ENCODE results near the gene CAMSAP1.

Gene CAMSAP1

GRCh38 chr9:135772702-135773493 is 134.4 kb downstream of the CAMSAP1 start:
- Histone ChIP-seq H3K36me3 (ENCODE audit: insufficient read depth, low read length) (no peaks in the 10 kb centered on the region), H3K4me1 (ENCODE audit: insufficient read depth, low read length) (no peaks in the 10 kb centered on the region), H3K27me3 (ENCODE audit: insufficient read depth, low read length) (peaks cover 4% of the 10 kb centered on the region), H3K4me3 (ENCODE audit: low read length) (no peak overlapping the region), H2AFZ (ENCODE audit: low read depth, low read length) (no peak overlapping the region), H3K9me3 (ENCODE audit: low read length) (peaks cover 3% of the 10 kb centered on the region)

- no peaks in the 10 kb centered on the region for H3K4me1 ChIP-seq (ENCODE audit: insufficient read depth, low read length)
- H3K4me3 ChIP-seq (ENCODE audit: low read length), result no peak overlapping the region
- H3K36me3 ChIP-seq (ENCODE audit: insufficient read depth, low read length), result no peaks in the 10 kb centered on the region
- no peak overlapping the region for H2AFZ ChIP-seq (ENCODE audit: low read depth, low read length)
- H3K9me3 ChIP-seq (ENCODE audit: low read length), result peaks cover 3% of the 10 kb centered on the region
- H3K27me3 ChIP-seq (ENCODE audit: insufficient read depth, low read length), result peaks cover 4% of the 10 kb centered on the region
Observed at GRCh38 chr9:135772056-135772646, 135.2 kb downstream of the CAMSAP1 start.

GRCh38 chr9:135771401-135772051 is 135.8 kb downstream of the CAMSAP1 start:
- Histone ChIP-seq H2AFZ (ENCODE audit: low read depth, low read length) (no peak overlapping the region), H3K9me3 (ENCODE audit: low read length) (peaks cover 3% of the 10 kb centered on the region), H3K36me3 (ENCODE audit: insufficient read depth, low read length) (no peaks in the 10 kb centered on the region), H3K27me3 (ENCODE audit: insufficient read depth, low read length) (peaks cover 4% of the 10 kb centered on the region), H3K4me3 (ENCODE audit: low read length) (no peak overlapping the region), H3K4me1 (ENCODE audit: insufficient read depth, low read length) (no peaks in the 10 kb centered on the region)

GRCh38 chr9:135770771-135771170 is 136.6 kb downstream of the CAMSAP1 start:
- H3K27me3 ChIP-seq (ENCODE audit: insufficient read depth, low read length), result peaks cover 4% of the 10 kb centered on the region
- H3K36me3 ChIP-seq (ENCODE audit: insufficient read depth, low read length), result no peaks in the 10 kb centered on the region
- no peaks in the 10 kb centered on the region for H3K4me1 ChIP-seq (ENCODE audit: insufficient read depth, low read length)
- H3K4me3 ChIP-seq (ENCODE audit: low read length), result no peak overlapping the region
- peaks cover 6% of the 10 kb centered on the region for H3K9me3 ChIP-seq (ENCODE audit: low read length)
- no peak overlapping the region for H2AFZ ChIP-seq (ENCODE audit: low read depth, low read length)

- Histone ChIP-seq H3K27me3 (ENCODE audit: insufficient read depth, low read length) (peaks cover 4% of the 10 kb centered on the region), H3K4me1 (ENCODE audit: insufficient read depth, low read length) (no peaks in the 10 kb centered on the region), H2AFZ (ENCODE audit: low read depth, low read length) (no peak overlapping the region), H3K9me3 (ENCODE audit: low read length) (peaks cover 7% of the 10 kb centered on the region), H3K36me3 (ENCODE audit: insufficient read depth, low read length) (no peaks in the 10 kb centered on the region), H3K4me3 (ENCODE audit: low read length) (no peak overlapping the region)
Observed at GRCh38 chr9:135770203-135770535, 137.2 kb downstream of the CAMSAP1 start.

GRCh38 chr9:135769489-135770202 is 137.7 kb downstream of the CAMSAP1 start:
- Histone ChIP-seq H3K27me3 (ENCODE audit: insufficient read depth, low read length) (peaks cover 4% of the 10 kb centered on the region), H3K9me3 (ENCODE audit: low read length) (peaks cover 7% of the 10 kb centered on the region), H3K4me1 (ENCODE audit: insufficient read depth, low read length) (no peaks in the 10 kb centered on the region), H2AFZ (ENCODE audit: low read depth, low read length) (no peak overlapping the region), H3K4me3 (ENCODE audit: low read length) (no peak overlapping the region), H3K36me3 (ENCODE audit: insufficient read depth, low read length) (no peaks in the 10 kb centered on the region)

GRCh38 chr9:135768516-135769218 is 138.7 kb downstream of the CAMSAP1 start:
- peaks cover 7% of the 10 kb centered on the region for H3K9me3 ChIP-seq (ENCODE audit: low read length)

GRCh38 chr9:135766707-135767106 is 140.6 kb downstream of the CAMSAP1 start:
- no peaks in the 10 kb centered on the region for H3K27me3 ChIP-seq (ENCODE audit: insufficient read depth, low read length)
- peaks cover 7% of the 10 kb centered on the region for H3K9me3 ChIP-seq (ENCODE audit: low read length)
- H3K36me3 ChIP-seq (ENCODE audit: insufficient read depth, low read length), result no peaks in the 10 kb centered on the region
- H3K4me3 ChIP-seq (ENCODE audit: low read length), result no peak overlapping the region
- H2AFZ ChIP-seq (ENCODE audit: low read depth, low read length), result no peak overlapping the region
- no peaks in the 10 kb centered on the region for H3K4me1 ChIP-seq (ENCODE audit: insufficient read depth, low read length)

More at GRCh38 chr9:135768516-135769218, 138.7 kb downstream of the CAMSAP1 start:
- no peak overlapping the region for H2AFZ ChIP-seq (ENCODE audit: low read depth, low read length)
- no peaks in the 10 kb centered on the region for H3K36me3 ChIP-seq (ENCODE audit: insufficient read depth, low read length)
- no peaks in the 10 kb centered on the region for H3K4me1 ChIP-seq (ENCODE audit: insufficient read depth, low read length)
- peaks cover 4% of the 10 kb centered on the region for H3K27me3 ChIP-seq (ENCODE audit: insufficient read depth, low read length)
- H3K4me3 ChIP-seq (ENCODE audit: low read length), result no peak overlapping the region

GRCh38 chr9:135766251-135766650 is 141.1 kb downstream of the CAMSAP1 start:
- H3K27me3 ChIP-seq (ENCODE audit: insufficient read depth, low read length), result no peaks in the 10 kb centered on the region
- peaks cover 7% of the 10 kb centered on the region for H3K9me3 ChIP-seq (ENCODE audit: low read length)
- no peak overlapping the region for H3K4me3 ChIP-seq (ENCODE audit: low read length)
- H3K4me1 ChIP-seq (ENCODE audit: insufficient read depth, low read length), result no peaks in the 10 kb centered on the region
- no peak overlapping the region for H2AFZ ChIP-seq (ENCODE audit: low read depth, low read length)
- no peaks in the 10 kb centered on the region for H3K36me3 ChIP-seq (ENCODE audit: insufficient read depth, low read length)

GRCh38 chr9:135765416-135765815 is 141.9 kb downstream of the CAMSAP1 start:
- H3K9me3 ChIP-seq (ENCODE audit: low read length), result peaks cover 7% of the 10 kb centered on the region
- H3K4me1 ChIP-seq (ENCODE audit: insufficient read depth, low read length), result no peaks in the 10 kb centered on the region
- no peak overlapping the region for H3K4me3 ChIP-seq (ENCODE audit: low read length)
- H2AFZ ChIP-seq (ENCODE audit: low read depth, low read length), result no peak overlapping the region
- no peaks in the 10 kb centered on the region for H3K27me3 ChIP-seq (ENCODE audit: insufficient read depth, low read length)
- H3K36me3 ChIP-seq (ENCODE audit: insufficient read depth, low read length), result no peaks in the 10 kb centered on the region

- H3K36me3 ChIP-seq (ENCODE audit: insufficient read depth, low read length), result no peaks in the 10 kb centered on the region
- no peak overlapping the region for H2AFZ ChIP-seq (ENCODE audit: low read depth, low read length)
- H3K9me3 ChIP-seq (ENCODE audit: low read length), result peaks cover 7% of the 10 kb centered on the region
- H3K4me3 ChIP-seq (ENCODE audit: low read length), result no peak overlapping the region
- no peaks in the 10 kb centered on the region for H3K4me1 ChIP-seq (ENCODE audit: insufficient read depth, low read length)
- H3K27me3 ChIP-seq (ENCODE audit: insufficient read depth, low read length), result no peaks in the 10 kb centered on the region
Observed at GRCh38 chr9:135764731-135765130, 142.6 kb downstream of the CAMSAP1 start.

- no peak overlapping the region for H3K4me3 ChIP-seq (ENCODE audit: low read length)
- H3K9me3 ChIP-seq (ENCODE audit: low read length), result peaks cover 6% of the 10 kb centered on the region
- H3K36me3 ChIP-seq (ENCODE audit: insufficient read depth, low read length), result no peaks in the 10 kb centered on the region
- no peaks in the 10 kb centered on the region for H3K27me3 ChIP-seq (ENCODE audit: insufficient read depth, low read length)
- H3K4me1 ChIP-seq (ENCODE audit: insufficient read depth, low read length), result no peaks in the 10 kb centered on the region
- no peak overlapping the region for H2AFZ ChIP-seq (ENCODE audit: low read depth, low read length)
Observed at GRCh38 chr9:135763716-135764446, 143.5 kb downstream of the CAMSAP1 start.

All from neuron (in vitro differentiated cells).